ENCODE data around the gene CDH4.

GRCh38 chr20:61871160-61871559 lies 619.1 kb downstream of the CDH4 start:
- TF ChIP-seq REST (IDR thresholded peaks at IDR 0.05; ENCODE audit: insufficient read depth in 1 of 2, low read depth in 2 of 2, low read length in 2 of 2), result no peak
- TF ChIP-seq TAF1 (IDR thresholded peaks at IDR 0.05; ENCODE audit: borderline replicate concordance, insufficient read depth, low read length), result no peak
- TF ChIP-seq POLR2AphosphoS5 (IDR thresholded peaks at IDR 0.05; ENCODE audit: low read depth, low read length), result no peak
- no peak for TF ChIP-seq SIN3A (IDR thresholded peaks at IDR 0.05; ENCODE audit: borderline replicate concordance, insufficient read depth, low read length)

Data from PFSK-1 (cell line).